Stomach (tissue), 4 donors: ENCODE results near the gene PRTN3.

Experiments
- EP300 ChIP-seq: sonication (generic); formaldehyde crosslinking; IDR thresholded peaks from one replicate; pipeline ENCODE4 v1.6.1; 2017; ENCODE audit warnings: antibody characterized with exemption
- POLR2A ChIP-seq, 4 donors: fragments of 450-650 bp; IDR thresholded peaks; one replicate each; pipeline ENCODE4 v1.6.1; 2016; ENCODE audit warnings: antibody characterized with exemption in 4 of 4, control low read depth in 2 of 4, mild to moderate bottlenecking in 1 of 4, moderate library complexity in 1 of 4
- POLR2AphosphoS5 ChIP-seq, 3 donors: sonication (generic); formaldehyde crosslinking; IDR thresholded peaks; one replicate each; pipeline ENCODE4 v1.6.1; 2016; ENCODE audit warnings: antibody characterized with exemption in 3 of 3
- TF ChIP-seq, protein P1 (sequence below), 7 experiments: fragments of 450-650 bp in 4 of 7; fragments of 200-600 bp in 3 of 7; sonication (generic) in 3 of 7; IDR thresholded peaks; one replicate each; pipeline ENCODE4 v1.5.1; 2016 to 2019; ENCODE audit warnings: antibody characterized with exemption in 7 of 7, control low read depth in 2 of 7, mild to moderate bottlenecking in 1 of 7

DNA sequence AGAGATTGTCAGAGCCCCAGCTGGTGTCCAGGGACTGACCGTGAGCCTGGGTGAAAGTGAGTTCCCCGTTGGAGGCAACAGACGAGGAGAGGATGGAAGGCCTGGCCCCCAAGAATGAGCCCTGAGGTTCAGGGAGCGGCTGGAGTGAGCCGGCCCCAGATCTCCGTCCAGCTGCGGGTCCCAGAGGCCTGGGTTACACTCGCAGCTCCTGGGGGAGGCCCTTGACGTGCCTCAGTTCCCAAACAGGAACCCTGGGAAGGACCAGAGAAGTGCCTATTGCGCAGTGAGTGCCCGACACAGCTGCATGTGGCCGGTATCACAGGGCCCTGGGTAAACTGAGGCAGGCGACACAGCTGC, 10.2 kb downstream of the PRTN3 start:
- TF ChIP-seq POLR2AphosphoS5 (IDR thresholded peaks at IDR 0.05), result no peak
- no peak for TF ChIP-seq POLR2A (IDR thresholded peaks at IDR 0.05)
- TF ChIP-seq EP300, result no peak
- TF ChIP-seq, protein P1, sequence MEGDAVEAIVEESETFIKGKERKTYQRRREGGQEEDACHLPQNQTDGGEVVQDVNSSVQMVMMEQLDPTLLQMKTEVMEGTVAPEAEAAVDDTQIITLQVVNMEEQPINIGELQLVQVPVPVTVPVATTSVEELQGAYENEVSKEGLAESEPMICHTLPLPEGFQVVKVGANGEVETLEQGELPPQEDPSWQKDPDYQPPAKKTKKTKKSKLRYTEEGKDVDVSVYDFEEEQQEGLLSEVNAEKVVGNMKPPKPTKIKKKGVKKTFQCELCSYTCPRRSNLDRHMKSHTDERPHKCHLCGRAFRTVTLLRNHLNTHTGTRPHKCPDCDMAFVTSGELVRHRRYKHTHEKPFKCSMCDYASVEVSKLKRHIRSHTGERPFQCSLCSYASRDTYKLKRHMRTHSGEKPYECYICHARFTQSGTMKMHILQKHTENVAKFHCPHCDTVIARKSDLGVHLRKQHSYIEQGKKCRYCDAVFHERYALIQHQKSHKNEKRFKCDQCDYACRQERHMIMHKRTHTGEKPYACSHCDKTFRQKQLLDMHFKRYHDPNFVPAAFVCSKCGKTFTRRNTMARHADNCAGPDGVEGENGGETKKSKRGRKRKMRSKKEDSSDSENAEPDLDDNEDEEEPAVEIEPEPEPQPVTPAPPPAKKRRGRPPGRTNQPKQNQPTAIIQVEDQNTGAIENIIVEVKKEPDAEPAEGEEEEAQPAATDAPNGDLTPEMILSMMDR (IDR thresholded peaks at IDR 0.05), result no peak
